ENCODE measurements around the gene IDI2.

DNA sequence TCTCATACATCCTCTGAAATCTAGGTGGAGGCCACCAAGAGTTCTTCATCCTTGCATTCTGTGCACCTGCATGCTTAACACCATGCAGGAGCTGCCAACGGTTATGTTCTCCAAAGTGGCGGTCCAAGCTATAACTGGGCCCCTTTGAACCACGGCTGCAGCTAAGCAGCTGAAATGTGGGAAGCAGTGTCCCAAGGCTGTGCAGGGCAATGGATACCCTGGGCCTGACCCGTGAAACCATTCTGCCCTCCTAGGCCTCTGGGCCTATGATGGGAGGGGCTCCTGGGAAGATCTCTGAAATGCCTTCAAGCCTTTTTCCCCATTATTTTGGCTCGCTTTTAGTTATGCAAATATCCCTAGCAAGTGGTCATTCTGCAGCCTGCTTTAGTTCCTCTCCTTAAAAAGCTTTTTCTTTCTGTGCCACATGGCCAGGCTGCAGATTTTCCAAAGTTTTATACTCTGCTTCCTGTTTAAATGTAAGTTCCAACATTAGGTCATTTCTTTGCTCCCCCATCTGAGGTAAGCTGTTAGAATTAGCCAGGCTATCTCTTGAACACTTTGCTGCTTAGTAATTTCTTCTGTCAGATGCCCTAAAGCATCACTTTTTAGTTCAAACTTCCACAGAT, 45.1 kb downstream of the IDI2 start:
- TF ChIP-seq, protein P1, sequence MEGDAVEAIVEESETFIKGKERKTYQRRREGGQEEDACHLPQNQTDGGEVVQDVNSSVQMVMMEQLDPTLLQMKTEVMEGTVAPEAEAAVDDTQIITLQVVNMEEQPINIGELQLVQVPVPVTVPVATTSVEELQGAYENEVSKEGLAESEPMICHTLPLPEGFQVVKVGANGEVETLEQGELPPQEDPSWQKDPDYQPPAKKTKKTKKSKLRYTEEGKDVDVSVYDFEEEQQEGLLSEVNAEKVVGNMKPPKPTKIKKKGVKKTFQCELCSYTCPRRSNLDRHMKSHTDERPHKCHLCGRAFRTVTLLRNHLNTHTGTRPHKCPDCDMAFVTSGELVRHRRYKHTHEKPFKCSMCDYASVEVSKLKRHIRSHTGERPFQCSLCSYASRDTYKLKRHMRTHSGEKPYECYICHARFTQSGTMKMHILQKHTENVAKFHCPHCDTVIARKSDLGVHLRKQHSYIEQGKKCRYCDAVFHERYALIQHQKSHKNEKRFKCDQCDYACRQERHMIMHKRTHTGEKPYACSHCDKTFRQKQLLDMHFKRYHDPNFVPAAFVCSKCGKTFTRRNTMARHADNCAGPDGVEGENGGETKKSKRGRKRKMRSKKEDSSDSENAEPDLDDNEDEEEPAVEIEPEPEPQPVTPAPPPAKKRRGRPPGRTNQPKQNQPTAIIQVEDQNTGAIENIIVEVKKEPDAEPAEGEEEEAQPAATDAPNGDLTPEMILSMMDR (IDR thresholded peaks at IDR 0.05) = no peak
- no peak for TF ChIP-seq POLR2AphosphoS5 (IDR thresholded peaks at IDR 0.05)
